Activated CD4-positive, alpha-beta T cell treated with anti-CD3 and anti-CD28 coated beads, Interleukin-2, amount 50 U/mL, for 16 hours (primary cell): Measurements from ENCODE around the gene AFTPH.

Source experiments
- DNase-seq: peaks from one replicate; pipeline ENCODE4 v3.0.0-alpha.2; 2020

AFTPH gene

DNA sequence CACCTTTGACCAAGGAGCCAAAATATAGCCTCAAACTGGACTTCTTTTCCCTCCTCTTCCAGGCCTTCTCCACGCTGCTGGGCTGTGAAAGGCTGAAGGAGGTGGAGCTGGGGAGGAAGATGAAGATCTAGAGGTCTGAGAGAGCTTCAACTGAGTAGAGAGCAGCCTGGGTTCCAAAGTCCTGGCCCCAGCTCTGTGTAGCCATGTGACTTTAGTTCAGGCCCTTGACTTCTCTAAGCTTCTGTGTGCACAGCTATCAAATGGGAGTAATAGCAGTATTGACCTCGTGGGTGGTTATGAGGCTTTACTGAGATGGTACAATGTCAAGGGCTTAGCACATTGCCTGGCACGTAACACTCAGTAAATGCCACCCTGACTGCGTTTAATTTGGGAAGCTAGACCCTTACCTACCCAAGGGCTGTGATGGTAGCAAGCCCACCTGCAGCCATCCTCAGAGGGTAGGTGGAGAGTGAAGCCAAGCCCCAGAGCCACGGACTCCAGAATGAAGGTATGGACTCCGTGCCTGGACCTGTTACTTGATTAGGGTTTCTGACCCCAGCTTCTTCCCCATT lies 91.2 kb downstream of the AFTPH start:
- no peak for DNase-seq

GRCh38 chr2:64615844-64616536 lies 91.9 kb downstream of the AFTPH start:
- no peak for DNase-seq

GRCh38 chr2:64617631-64618151 lies 93.6 kb downstream of the AFTPH start:
- no peak for DNase-seq

- DNase-seq = no peak
These were observed 96.5 kb downstream of the AFTPH start for GRCh38 chr2:64620661-64621060.

- DNase-seq = no peak
These were observed 98.5 kb downstream of the AFTPH start for GRCh38 chr2:64622443-64623241.

- no peak for DNase-seq
These were observed 99.2 kb downstream of the AFTPH start for GRCh38 chr2:64623242-64623850.

DNA sequence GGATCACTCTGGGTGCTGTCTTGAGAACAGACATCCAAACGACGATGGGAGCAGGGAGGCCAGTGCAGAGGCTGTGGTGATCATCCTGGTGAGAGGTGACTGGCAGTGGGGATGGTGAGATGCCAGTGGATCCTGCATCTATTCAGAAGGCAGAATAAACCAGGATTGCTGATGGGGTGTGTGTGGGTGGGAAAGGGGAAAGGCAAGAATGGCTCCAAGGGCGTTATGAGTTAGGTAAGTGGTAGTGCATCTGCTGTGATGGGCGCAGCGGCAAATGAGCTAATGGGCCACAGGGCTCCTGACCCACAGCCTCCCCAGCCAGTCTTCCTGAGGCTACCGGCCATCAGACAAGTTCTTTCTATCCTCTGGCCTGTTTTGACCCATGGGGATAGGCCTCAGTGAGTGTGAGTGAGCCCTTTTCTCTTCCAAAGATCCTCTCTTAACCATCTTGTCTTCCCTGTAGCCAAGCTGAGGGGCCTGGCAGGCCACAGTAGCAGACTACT lies 100.0 kb downstream of the AFTPH start:
- DNase-seq = no peak

- DNase-seq = no peak
These were observed 100.7 kb downstream of the AFTPH start for GRCh38 chr2:64624862-64625261.

- no peak for DNase-seq
These were observed 101.4 kb downstream of the AFTPH start for GRCh38 chr2:64625299-64626145.

DNA sequence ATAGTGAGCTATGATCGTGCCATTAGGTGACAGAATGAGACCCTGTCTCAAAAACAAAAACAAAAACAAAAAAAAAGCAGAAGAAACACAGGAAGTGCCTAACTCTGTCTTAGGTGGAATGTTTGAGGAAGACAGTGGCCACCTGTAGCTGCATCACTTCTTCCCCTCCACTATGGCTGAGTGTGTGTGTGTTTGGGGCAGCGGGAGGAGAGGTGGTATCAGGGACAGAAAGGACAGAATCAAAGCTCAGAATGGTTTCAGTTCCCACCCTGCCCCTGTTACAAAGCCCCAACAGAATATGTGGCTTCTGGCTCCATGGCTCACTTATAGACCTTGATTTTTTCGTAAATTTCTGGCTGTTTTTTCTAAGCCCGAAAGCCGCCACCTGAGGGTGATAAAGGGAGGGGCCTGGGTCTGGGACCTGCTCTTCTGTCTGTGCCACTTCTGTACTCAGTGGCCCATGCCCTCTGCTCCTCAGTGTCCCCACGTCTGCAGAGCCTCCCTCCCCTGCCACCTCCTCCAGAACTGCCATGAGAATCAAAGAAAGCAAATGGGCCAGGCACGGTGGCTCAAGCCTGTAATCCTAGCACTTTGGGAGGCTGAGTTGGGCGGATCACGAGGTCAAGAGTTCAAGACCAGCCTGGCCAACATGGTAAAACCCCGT lies 102.2 kb downstream of the AFTPH start:
- no peak for DNase-seq

DNA sequence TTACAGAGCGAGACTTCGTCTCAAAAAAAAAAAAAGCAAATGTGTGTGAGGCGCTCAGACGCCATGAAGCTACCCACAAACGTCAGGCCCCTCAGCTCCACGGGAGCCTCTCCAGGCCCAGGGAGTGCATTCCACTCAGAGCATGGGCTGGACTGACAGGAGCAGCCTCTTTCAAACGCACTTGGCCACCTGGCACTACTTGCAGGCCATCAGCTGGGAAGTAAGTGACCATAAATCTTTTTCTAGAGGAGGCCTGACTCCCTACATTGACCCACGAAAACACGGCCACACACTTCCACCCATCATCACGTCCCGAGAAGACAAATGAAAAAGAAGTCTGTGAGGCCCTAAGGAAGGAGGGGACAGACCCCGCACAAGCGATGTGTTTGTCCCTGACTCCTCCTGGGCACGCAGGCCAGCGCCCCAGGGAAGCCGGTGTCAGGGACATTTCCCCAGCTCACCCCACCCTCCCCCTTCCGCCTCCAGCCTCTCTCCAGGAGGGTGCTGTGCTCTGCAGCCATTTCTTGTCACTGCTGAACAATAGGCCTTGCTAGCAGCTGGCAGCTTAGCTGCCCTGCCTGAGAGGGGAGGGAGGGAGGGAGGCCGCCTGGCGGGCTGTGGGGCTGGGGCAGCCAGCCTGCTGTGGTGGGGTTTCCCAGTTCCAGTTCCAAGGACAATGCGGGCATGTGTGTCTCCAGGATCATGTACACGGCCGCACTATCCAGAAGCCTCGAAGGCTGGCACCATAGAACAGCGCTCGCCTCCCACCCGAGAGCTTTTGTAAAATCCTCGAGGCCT lies 103.0 kb downstream of the AFTPH start:
- no peak for DNase-seq

GRCh38 chr2:64627860-64628841 lies 104.0 kb downstream of the AFTPH start:
- no peak for DNase-seq

GRCh38 chr2:64629329-64629781 lies 105.2 kb downstream of the AFTPH start:
- no peak for DNase-seq

DNA sequence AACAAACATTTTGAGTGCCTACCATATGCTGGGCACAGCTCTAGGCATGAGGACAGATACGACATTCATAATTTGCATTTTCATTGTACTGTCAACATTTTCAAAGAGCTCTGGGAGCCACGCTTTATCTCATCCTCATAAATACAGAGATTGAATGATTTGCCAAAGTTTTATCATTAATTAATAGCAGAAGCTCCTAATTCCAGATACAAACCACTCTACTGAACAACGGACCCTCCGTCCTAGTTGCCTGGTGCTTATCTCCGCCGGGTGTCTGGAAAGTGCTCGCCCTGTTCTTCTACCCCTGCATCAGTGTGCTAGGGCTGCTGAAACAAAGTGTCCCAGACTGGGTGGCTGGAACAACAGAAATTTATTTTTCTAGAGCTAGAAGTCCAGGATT lies 105.7 kb downstream of the AFTPH start:
- no peak for DNase-seq

- no peak for DNase-seq
These were observed 106.6 kb downstream of the AFTPH start for GRCh38 chr2:64630752-64631151.

GRCh38 chr2:64631771-64632170 lies 107.6 kb downstream of the AFTPH start:
- no peak for DNase-seq

GRCh38 chr2:64632835-64633819 lies 109.0 kb downstream of the AFTPH start:
- DNase-seq = no peak
